SK-N-MC (cell line): Measurements from ENCODE around the gene NR2F2.

ENCODE experiments used
- DNase-seq: peaks from one replicate; pipeline ENCODE4 v3.0.0-alpha.2; 2011; ENCODE audit warnings: low read depth, low spot score
- H3K27ac ChIP-seq: fragments of 200-600 bp; sonication (generic); 2 replicates; pipeline ENCODE4 v1.5.1; 2016; ENCODE audit warnings: mixed run types
- H3K36me3 ChIP-seq: fragments of 200-600 bp; sonication (generic); 2 replicates; pipeline ENCODE4 v1.6.1; 2017; ENCODE audit warnings: antibody characterized with exemption, low read length, mixed read lengths; ENCODE audit not compliant: insufficient read depth
- H3K4me3 ChIP-seq: fragments of 200-600 bp; sonication (generic); 2 replicates; pipeline ENCODE4 v1.5.1; 2016
- H3K9ac ChIP-seq: fragments of 200-600 bp; sonication (generic); 2 replicates; pipeline ENCODE4 v1.8.0; 2017; ENCODE audit warnings: mixed run types, mixed read lengths; ENCODE audit not compliant: insufficient read length
- H3K9me3 ChIP-seq: fragments of 200-600 bp; sonication (generic); 2 replicates; pipeline ENCODE4 v1.6.1; 2017; ENCODE audit warnings: low read depth, mild to moderate bottlenecking, antibody characterized with exemption, low read length, moderate library complexity, mixed read lengths
- EZH2 ChIP-seq: fragments of 200-600 bp; sonication (generic); IDR thresholded peaks from one replicate; pipeline ENCODE4 v1.6.1; 2017; ENCODE audit warnings: antibody characterized with exemption
- FOXP2 ChIP-seq: optimal IDR thresholded peaks from 2 replicates; pipeline ENCODE3; 2011; ENCODE audit warnings: mild to moderate bottlenecking, moderate library complexity; ENCODE audit not compliant: insufficient read depth; ENCODE audit errors: extremely low read length, control extremely low read depth
- POLR2AphosphoS5 ChIP-seq: IDR thresholded peaks from 2 replicates; pipeline ENCODE4 v1.6.1; 2012; ENCODE audit warnings: mild to moderate bottlenecking, low read depth, low read length, borderline replicate concordance

NR2F2 gene

DNA sequence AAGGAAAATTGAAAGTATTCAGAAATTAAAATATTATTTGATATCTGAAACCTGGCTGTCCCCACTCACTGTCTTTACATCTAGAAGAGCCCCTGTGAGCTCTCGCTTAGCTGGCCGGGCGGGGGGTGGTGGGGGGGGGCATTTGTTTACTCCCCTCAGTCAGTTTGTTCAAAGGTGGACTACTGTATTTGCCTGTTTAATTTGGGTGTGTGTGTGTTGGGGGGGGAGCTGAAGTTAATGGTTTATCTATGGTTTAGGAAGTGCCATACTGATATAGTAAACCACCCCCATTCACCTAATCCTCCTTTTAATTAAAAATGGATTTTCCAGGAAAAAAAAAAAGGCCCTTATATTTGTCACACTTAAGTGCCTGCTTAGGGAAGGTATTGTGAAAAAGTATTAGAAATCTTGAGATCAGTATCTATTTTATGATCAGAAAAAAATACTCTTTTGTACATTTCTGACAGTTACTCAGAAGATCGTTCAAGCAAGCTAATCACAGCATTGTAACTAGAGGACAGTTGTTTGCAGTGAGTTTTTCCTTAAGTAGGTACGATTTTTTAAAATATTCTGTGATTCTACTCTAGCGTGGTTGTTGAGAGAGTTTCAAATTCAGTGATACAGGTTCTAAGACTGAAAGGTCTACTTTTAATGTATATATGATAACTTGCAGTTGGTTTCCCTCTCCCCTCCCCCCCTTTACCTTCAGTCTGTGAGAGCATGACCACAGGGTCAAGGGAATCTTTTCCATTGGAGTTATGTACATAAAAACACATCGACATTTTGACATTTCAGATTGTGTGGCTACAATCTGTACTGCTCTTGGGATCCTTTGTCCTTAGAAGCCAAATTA, 8.5 kb downstream of the NR2F2 start:
- no peaks in the 10 kb centered on the region for H3K9me3 ChIP-seq
- H3K36me3 ChIP-seq = peaks cover 39% of the 10 kb centered on the region
- TF ChIP-seq EZH2 (no peak), FOXP2 (no peak), POLR2AphosphoS5 (no peak)
- H3K4me3 ChIP-seq = peak overlapping the region; percentile 85
- DNase-seq = no peak
- H3K9ac ChIP-seq = peak overlapping the region; percentile 80
- H3K27ac ChIP-seq = peak overlapping the region; percentile 86

DNA sequence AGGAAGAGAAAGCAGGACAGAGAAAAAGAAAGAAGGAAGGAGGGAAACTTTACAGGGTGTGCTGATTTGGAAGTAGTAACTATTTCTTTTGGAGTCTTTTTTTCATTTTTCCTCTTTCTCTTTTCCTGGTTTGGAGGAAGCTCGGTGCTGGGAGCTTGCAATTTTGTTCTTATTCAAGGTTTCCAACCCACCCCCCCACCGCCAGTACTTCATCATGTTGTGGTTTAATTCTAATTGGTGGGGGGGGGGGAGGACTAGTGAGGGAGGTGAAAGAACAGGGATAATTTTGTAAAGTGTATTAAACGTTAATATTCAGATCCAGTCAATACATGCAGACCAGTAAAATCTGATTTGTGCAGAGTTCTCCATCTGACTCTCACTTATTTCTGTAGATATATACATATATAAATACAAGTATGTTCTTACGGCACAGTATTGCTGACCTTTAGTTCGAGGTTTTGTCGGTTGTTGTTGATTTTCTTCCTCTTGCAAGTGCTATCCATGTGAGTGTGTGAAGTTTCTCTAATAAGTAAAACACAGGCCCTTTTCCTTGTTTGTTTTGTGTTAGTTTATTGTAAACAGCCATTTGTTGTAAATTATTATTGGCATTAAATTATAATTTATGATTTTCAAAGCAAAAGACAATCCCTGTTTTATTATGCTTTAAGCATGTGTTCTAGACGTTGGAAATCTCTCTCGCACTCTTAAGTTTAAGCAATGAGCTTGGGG, 9.3 kb downstream of the NR2F2 start:
- Histone ChIP-seq H3K9me3 (no peaks in the 10 kb centered on the region), H3K27ac (peak overlapping the region; percentile 86), H3K36me3 (peaks cover 31% of the 10 kb centered on the region), H3K4me3 (peak overlapping the region; percentile 85), H3K9ac (peak overlapping the region; percentile 80)
- DNase-seq = no peak
- TF ChIP-seq FOXP2 (no peak), POLR2AphosphoS5 (no peak), EZH2 (no peak)

DNA sequence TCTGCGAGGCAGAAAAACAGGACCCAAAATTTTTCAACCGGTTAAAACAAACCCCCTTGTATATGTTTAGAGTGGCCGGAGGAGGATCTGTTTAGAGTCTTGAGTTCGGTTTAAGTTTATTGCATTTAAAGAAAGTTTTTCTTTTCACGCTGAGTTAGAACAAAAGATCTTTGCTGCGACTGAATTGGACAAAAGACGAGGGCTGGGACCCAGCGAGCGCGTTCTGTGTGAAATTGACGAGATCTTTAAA, 9.8 kb downstream of the NR2F2 start:
- Histone ChIP-seq H3K36me3 (peaks cover 26% of the 10 kb centered on the region), H3K9me3 (no peaks in the 10 kb centered on the region), H3K9ac (peak overlapping the region; percentile 80), H3K27ac (peak overlapping the region; percentile 86), H3K4me3 (peak overlapping the region; percentile 85)
- no peak for DNase-seq
- TF ChIP-seq POLR2AphosphoS5 (no peak), EZH2 (no peak), FOXP2 (no peak)

DNA sequence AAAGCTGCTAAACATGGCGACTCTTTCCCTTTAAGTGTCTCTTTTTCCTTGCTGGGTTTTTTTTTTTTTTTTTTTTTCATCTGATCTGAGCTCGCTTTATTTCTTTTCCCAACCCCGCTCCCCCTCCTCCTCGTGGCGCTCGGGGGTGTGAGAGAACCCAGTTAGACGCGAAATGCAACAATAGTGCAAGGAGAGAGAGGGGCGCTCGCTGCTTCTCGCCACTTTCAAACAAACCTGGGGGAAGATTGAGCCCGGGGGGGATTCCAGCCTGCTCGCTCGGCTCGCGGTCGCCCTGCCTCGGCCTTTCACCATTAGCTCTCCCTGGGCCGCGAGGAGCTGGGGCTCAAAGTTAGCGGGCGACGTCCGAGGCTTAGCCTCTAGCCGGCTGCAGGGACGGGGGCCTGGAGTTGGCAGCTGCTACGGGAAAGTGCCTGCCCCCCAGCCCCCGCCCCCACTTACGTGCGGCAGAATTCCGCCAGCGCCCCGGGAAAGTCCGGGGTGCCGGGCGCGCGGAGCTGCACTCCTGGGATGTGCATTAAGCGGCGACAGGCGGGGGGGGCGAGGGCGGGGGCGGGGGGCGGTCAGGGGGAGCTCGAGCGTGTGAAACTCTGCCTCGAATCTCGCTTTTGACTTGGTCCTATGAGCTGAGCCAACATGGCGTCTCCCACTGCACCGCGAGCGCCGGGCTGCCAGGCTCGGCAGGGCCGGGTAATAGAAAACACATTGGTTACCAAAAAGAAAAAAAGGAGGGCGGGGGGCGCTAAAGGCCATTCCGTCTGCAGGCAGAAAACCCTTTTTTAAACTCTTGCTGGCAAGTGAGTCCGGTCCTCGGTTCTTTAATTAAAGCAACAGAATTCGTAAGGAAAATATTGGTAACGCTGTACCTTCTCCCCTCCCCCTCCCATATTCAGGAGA, 10.4 kb downstream of the NR2F2 start:
- peak overlapping the region; percentile 85 for H3K4me3 ChIP-seq
- no peaks in the 10 kb centered on the region for H3K9me3 ChIP-seq
- H3K27ac ChIP-seq = peak overlapping the region; percentile 86
- no peak for TF ChIP-seq FOXP2
- peak; percentile 45 for TF ChIP-seq POLR2AphosphoS5
- no peak for TF ChIP-seq EZH2
- H3K36me3 ChIP-seq = peaks cover 21% of the 10 kb centered on the region
- no peak for DNase-seq
- peak overlapping the region; percentile 80 for H3K9ac ChIP-seq

DNA sequence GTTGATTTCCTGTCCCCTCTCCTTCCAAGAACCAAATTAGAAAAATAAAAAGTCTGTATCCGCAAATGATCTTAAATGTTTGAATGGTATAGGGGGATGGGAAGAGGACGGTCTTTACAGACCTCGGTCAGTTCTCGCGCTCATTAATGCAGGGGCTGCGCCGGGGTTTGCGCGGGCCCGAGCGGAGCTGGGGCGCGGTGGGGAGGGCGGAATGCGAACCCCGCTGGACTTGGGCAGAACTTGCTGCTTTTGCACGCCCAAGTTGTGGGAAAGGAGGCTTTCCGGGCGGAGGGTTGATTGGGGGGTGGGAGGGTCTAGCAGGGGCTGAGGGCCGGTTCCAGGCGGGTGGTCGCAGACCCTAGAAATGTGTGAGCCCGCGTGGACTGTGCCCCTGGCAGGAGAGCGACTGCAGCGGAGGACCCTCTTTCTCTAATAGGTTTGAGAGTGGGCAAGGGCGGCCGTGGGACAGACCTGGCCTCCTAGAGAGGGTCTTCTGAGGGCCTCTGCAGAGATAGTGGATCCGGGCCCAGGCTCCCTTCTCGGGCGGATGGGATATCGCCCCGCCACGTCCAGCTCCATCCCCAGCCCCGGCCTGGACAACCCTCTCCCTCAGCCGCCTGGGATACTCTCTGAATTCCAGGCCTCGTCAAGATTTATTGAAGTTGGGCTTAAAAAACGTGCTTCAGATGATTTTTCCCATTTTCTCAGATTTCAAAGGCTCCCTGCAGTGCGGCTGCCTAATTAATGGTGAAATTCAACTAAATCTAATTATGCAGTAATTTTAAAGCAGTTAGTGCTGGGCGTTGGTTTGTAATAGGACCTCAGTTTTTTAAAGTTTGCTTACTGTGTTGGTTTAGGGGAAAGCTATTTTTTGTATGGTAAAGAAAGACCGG, 11.3 kb downstream of the NR2F2 start:
- DNase-seq = no peak
- TF ChIP-seq FOXP2 (no peak), EZH2 (no peak), POLR2AphosphoS5 (no peak)
- Histone ChIP-seq H3K4me3 (peak overlapping the region; percentile 85), H3K36me3 (peaks cover 12% of the 10 kb centered on the region), H3K9ac (peak overlapping the region; percentile 46), H3K27ac (peak overlapping the region; percentile 74), H3K9me3 (no peaks in the 10 kb centered on the region)

DNA sequence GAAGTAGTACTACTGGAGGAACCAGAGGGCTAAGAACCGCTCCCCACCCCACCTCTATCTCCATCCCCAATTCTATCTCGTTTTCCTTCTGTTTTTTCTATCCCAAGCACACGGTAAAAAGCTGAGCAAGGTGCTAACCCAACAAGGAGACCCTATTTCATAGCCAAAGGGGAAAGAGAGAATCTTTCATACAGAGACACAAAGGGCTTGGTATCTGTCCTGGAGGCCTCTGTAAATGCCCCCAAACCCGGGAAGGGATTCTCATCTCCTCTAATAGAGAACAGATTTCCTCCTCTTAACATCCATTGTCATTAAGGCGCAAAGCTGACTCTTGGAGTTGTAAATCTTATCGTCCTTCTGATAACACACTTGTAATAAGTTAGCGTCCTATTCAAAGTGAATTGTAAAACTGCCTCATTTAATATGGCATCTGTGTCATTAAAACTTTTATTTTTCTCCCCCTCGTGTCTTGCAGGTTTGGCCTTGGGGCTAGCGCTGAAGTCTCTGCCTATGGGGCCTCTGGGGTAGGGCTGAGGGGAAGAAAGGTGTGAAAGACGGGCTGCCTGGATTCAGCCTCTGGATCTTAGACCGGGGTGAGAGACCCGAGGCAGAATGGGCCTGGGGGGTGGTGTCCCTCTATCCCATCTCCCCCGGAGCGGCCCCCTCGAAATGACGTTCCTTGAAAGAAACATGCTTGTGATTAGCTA, 12.1 kb downstream of the NR2F2 start:
- Histone ChIP-seq H3K27ac (peak overlapping the region; percentile 74), H3K9ac (peak overlapping the region; percentile 18), H3K9me3 (no peaks in the 10 kb centered on the region), H3K4me3 (peak overlapping the region; percentile 52), H3K36me3 (peaks cover 4% of the 10 kb centered on the region)
- DNase-seq = no peak
- TF ChIP-seq EZH2 (no peak), POLR2AphosphoS5 (no peak; the same call in 1 of the 2 replicates), FOXP2 (no peak)
